ENCODE measurements around the gene CBX8. TPM values are rescaled to one million over a fixed set of nuclear protein-coding genes. Genes with fewer than 3 reads are reported as not detected.

Gene CBX8
- total RNA-seq, 1 experiment from 2014 or later: 11.3 TPM

GRCh38 chr17:79819085-79819484 is 22.2 kb upstream of the CBX8 start:
- BruUV-seq (replicated peaks): no TSS peak
- ChIA-PET CTCF (interaction anchor here (0.9 to 1.0 kb wide), 2 partner anchors 12 to 20 kb away, joined by 3 to 7 read pairs; partner anchors contain the start of gene CBX4), POLR2A (ENCODE audit: unreplicated experiment) (interaction anchor here (0.6 kb wide), 2 partner anchors 23 to 972 kb away, joined by 3 read pairs; no protein-coding TSS in a partner anchor)
- no peaks in the 10 kb centered on the region for H3K36me3 ChIP-seq (ENCODE audit: low read depth, low read length)
- no peak overlapping the region for H3K4me3 ChIP-seq (ENCODE audit: low read length)
- no peaks in the 10 kb centered on the region for H3K9me2 ChIP-seq (replicated peaks; ENCODE audit: low read length)
- H3K4me2 ChIP-seq (ENCODE audit: low read length): no peak overlapping the region
- H3K27me3 ChIP-seq (ENCODE audit: low read length): no peaks in the 10 kb centered on the region
- intact Hi-C loops (cut with micrococcal nuclease): no loop called here
- no peak for DNase-seq
- H3K4me1 ChIP-seq (ENCODE audit: insufficient read depth, low read length): peaks cover 8% of the 10 kb centered on the region
- no peak for TF ChIP-seq EZH2 (IDR thresholded peaks at IDR 0.05; ENCODE audit: low read length, unreplicated experiment)
- TF ChIP-seq CTCF (conservative IDR thresholded peaks at IDR 0.05; ENCODE audit: low read depth, low read length): no peak
- TF ChIP-seq EZH2phosphoT487 (IDR thresholded peaks at IDR 0.05; ENCODE audit: borderline replicate concordance, low read length): no peak
- no peak for ATAC-seq
- H3K9ac ChIP-seq (ENCODE audit: low read length): no peak overlapping the region
- no peaks in the 10 kb centered on the region for H3K79me2 ChIP-seq (ENCODE audit: low read length)
- no peaks in the 10 kb centered on the region for H4K20me1 ChIP-seq (ENCODE audit: low read length)
- no peaks in the 10 kb centered on the region for H3F3A ChIP-seq (ENCODE audit: low read length, unreplicated experiment)
- no peak overlapping the region for H2AFZ ChIP-seq (ENCODE audit: low read length)
- H3K9me3 ChIP-seq (ENCODE audit: low read length): no peaks in the 10 kb centered on the region
- H3K27ac ChIP-seq (ENCODE audit: low read length): no peak overlapping the region

GRCh38 chr17:79818026-79818758 is 21.3 kb upstream of the CBX8 start:
- Histone ChIP-seq H3K4me2 (ENCODE audit: low read length) (no peak overlapping the region), H4K20me1 (ENCODE audit: low read length) (no peaks in the 10 kb centered on the region), H3K9me3 (ENCODE audit: low read length) (no peaks in the 10 kb centered on the region), H2AFZ (ENCODE audit: low read length) (no peak overlapping the region), H3F3A (ENCODE audit: low read length, unreplicated experiment) (no peaks in the 10 kb centered on the region), H3K4me3 (ENCODE audit: low read length) (no peak overlapping the region), H3K36me3 (ENCODE audit: low read depth, low read length) (no peaks in the 10 kb centered on the region), H3K4me1 (ENCODE audit: insufficient read depth, low read length) (peaks cover 8% of the 10 kb centered on the region), H3K79me2 (ENCODE audit: low read length) (no peaks in the 10 kb centered on the region), H3K27me3 (ENCODE audit: low read length) (no peaks in the 10 kb centered on the region), H3K27ac (ENCODE audit: low read length) (no peak overlapping the region), H3K9ac (ENCODE audit: low read length) (no peak overlapping the region), H3K9me2 (replicated peaks; ENCODE audit: low read length) (no peaks in the 10 kb centered on the region)
- no TSS peak for BruUV-seq (replicated peaks)
- intact Hi-C loops (cut with micrococcal nuclease): no loop called here
- ChIA-PET CTCF (interaction anchor here (0.9 to 1.0 kb wide), 2 partner anchors 11 to 21 kb away, joined by 3 to 7 read pairs; partner anchors contain the start of gene CBX4), POLR2A (ENCODE audit: unreplicated experiment) (interaction anchor here (0.6 kb wide), 2 partner anchors 22 to 973 kb away, joined by 3 read pairs; no protein-coding TSS in a partner anchor)
- DNase-seq (no peak), ATAC-seq (no peak)
- TF ChIP-seq CTCF (conservative IDR thresholded peaks at IDR 0.05; ENCODE audit: low read depth, low read length) (no peak), EZH2phosphoT487 (IDR thresholded peaks at IDR 0.05; ENCODE audit: borderline replicate concordance, low read length) (no peak), EZH2 (IDR thresholded peaks at IDR 0.05; ENCODE audit: low read length, unreplicated experiment) (no peak)
